ENCODE results near the gene MTR.

MTR gene

GRCh38 chr1:236945002-236945401 is 149.9 kb downstream of the MTR start:
- H3K9ac ChIP-seq (ENCODE audit: low read length), result no peak overlapping the region
- H3K4me1 ChIP-seq (ENCODE audit: low read length), result no peaks in the 10 kb centered on the region
- no peaks in the 10 kb centered on the region for H3F3A ChIP-seq (ENCODE audit: insufficient read depth, low read length)
- DNase-seq, result no peak
- TF ChIP-seq EZH2phosphoT487 (IDR thresholded peaks at IDR 0.05; ENCODE audit: low read length) (no peak), CTCF (IDR thresholded peaks at IDR 0.05; ENCODE audit: low read length) (no peak), EZH2 (optimal IDR thresholded peaks at IDR 0.05; ENCODE audit: low read depth, low read length) (no peak)
- H2AFZ ChIP-seq (ENCODE audit: low read length), result no peak overlapping the region
- no peaks in the 10 kb centered on the region for H4K20me1 ChIP-seq (ENCODE audit: insufficient read depth, low read length)
- no peaks in the 10 kb centered on the region for H3K9me2 ChIP-seq (replicated peaks; ENCODE audit: insufficient read depth, low read length)
- H3K36me3 ChIP-seq (replicated peaks; ENCODE audit: insufficient read depth, low read length), result no peaks in the 10 kb centered on the region
- H3K79me2 ChIP-seq (ENCODE audit: low read length), result no peaks in the 10 kb centered on the region
- no peaks in the 10 kb centered on the region for H3K27me3 ChIP-seq (replicated peaks; ENCODE audit: insufficient read depth, low read length)
- H3K4me3 ChIP-seq (ENCODE audit: low read length), result no peak overlapping the region
- H3K27ac ChIP-seq (ENCODE audit: low read length), result no peak overlapping the region
- no peak overlapping the region for H3K4me2 ChIP-seq (ENCODE audit: low read depth, low read length)
- H3K9me3 ChIP-seq (replicated peaks; ENCODE audit: insufficient read depth, low read length), result no peaks in the 10 kb centered on the region

- no peak overlapping the region for H3K4me3 ChIP-seq (ENCODE audit: low read length)
- H4K20me1 ChIP-seq (ENCODE audit: insufficient read depth, low read length), result no peaks in the 10 kb centered on the region
- no peaks in the 10 kb centered on the region for H3K9me2 ChIP-seq (replicated peaks; ENCODE audit: insufficient read depth, low read length)
- H2AFZ ChIP-seq (ENCODE audit: low read length), result no peak overlapping the region
- H3K27me3 ChIP-seq (replicated peaks; ENCODE audit: insufficient read depth, low read length), result no peaks in the 10 kb centered on the region
- no peak overlapping the region for H3K4me2 ChIP-seq (ENCODE audit: low read depth, low read length)
- H3K27ac ChIP-seq (ENCODE audit: low read length), result no peak overlapping the region
- H3K36me3 ChIP-seq (replicated peaks; ENCODE audit: insufficient read depth, low read length), result no peaks in the 10 kb centered on the region
- no peaks in the 10 kb centered on the region for H3F3A ChIP-seq (ENCODE audit: insufficient read depth, low read length)
- TF ChIP-seq CTCF (IDR thresholded peaks at IDR 0.05; ENCODE audit: low read length), result no peak
- TF ChIP-seq EZH2 (optimal IDR thresholded peaks at IDR 0.05; ENCODE audit: low read depth, low read length), result no peak
- TF ChIP-seq EZH2phosphoT487 (IDR thresholded peaks at IDR 0.05; ENCODE audit: low read length), result no peak
- H3K9ac ChIP-seq (ENCODE audit: low read length), result no peak overlapping the region
- H3K4me1 ChIP-seq (ENCODE audit: low read length), result no peaks in the 10 kb centered on the region
- H3K79me2 ChIP-seq (ENCODE audit: low read length), result no peaks in the 10 kb centered on the region
- H3K9me3 ChIP-seq (replicated peaks; ENCODE audit: insufficient read depth, low read length), result no peaks in the 10 kb centered on the region
- DNase-seq, result no peak
Observed at GRCh38 chr1:236947794-236948193, 152.7 kb downstream of the MTR start.

- no peaks in the 10 kb centered on the region for H3K36me3 ChIP-seq (replicated peaks; ENCODE audit: insufficient read depth, low read length)
- no peak overlapping the region for H3K4me2 ChIP-seq (ENCODE audit: low read depth, low read length)
- no peak overlapping the region for H3K9ac ChIP-seq (ENCODE audit: low read length)
- no peaks in the 10 kb centered on the region for H3K27me3 ChIP-seq (replicated peaks; ENCODE audit: insufficient read depth, low read length)
- no peaks in the 10 kb centered on the region for H3K4me1 ChIP-seq (ENCODE audit: low read length)
- no peaks in the 10 kb centered on the region for H3K9me3 ChIP-seq (replicated peaks; ENCODE audit: insufficient read depth, low read length)
- H2AFZ ChIP-seq (ENCODE audit: low read length), result no peak overlapping the region
- no peak for DNase-seq
- H3K27ac ChIP-seq (ENCODE audit: low read length), result no peak overlapping the region
- H3K9me2 ChIP-seq (replicated peaks; ENCODE audit: insufficient read depth, low read length), result no peaks in the 10 kb centered on the region
- H3K79me2 ChIP-seq (ENCODE audit: low read length), result no peaks in the 10 kb centered on the region
- H3K4me3 ChIP-seq (ENCODE audit: low read length), result no peak overlapping the region
- no peaks in the 10 kb centered on the region for H3F3A ChIP-seq (ENCODE audit: insufficient read depth, low read length)
- H4K20me1 ChIP-seq (ENCODE audit: insufficient read depth, low read length), result no peaks in the 10 kb centered on the region
- TF ChIP-seq EZH2 (optimal IDR thresholded peaks at IDR 0.05; ENCODE audit: low read depth, low read length) (no peak), CTCF (IDR thresholded peaks at IDR 0.05; ENCODE audit: low read length) (no peak), EZH2phosphoT487 (IDR thresholded peaks at IDR 0.05; ENCODE audit: low read length) (no peak)
Observed at GRCh38 chr1:236948381-236948780, 153.3 kb downstream of the MTR start.
